Endothelial cell of umbilical vein (primary cell): ENCODE data around the gene PI4KA. TPM values are rescaled to one million over a fixed set of nuclear protein-coding genes. Genes with fewer than 3 reads are reported as not detected.

Experiments used
- BruUV-seq: library from RNA; stranded (reverse); fragments of 400-500 nt; replicated peaks from 2 replicates; lab custom pipeline; 2021; lab: Mats Ljungman, UMichigan
- CTCF ChIA-PET: fragments of 300-600, 350-600 bp; sonication (Branson Sonifier 250); formaldehyde crosslinking; loops from one replicate; lab custom pipeline; 2021; ENCODE audit warnings: antibody characterized with exemption, inconsistent platforms; lab: Charles Lee
- POLR2A ChIA-PET: fragments of 300-600, 350-600 bp; sonication (Branson Sonifier 250); formaldehyde crosslinking; loops from one replicate; lab custom pipeline; 2021; ENCODE audit warnings: antibody characterized with exemption, inconsistent platforms; lab: Charles Lee
- DNase-seq: peaks from one replicate; pipeline ENCODE4 v3.0.0-alpha.2; 2011; ENCODE audit warnings: low read depth, low spot score
- FAIRE-seq: peaks from 2 replicates; lab custom pipeline; 2011; peaks lifted over from hg19 to GRCh38; lab: Jason Lieb, UNC
- H2AFZ ChIP-seq: 2 replicates; pipeline ENCODE4 v1.6.0; 2012; ENCODE audit warnings: low read depth, low read length, control low read depth, inconsistent platforms
- H3K27ac ChIP-seq: 2 replicates; pipeline ENCODE4 v1.5.1; 2011; ENCODE audit warnings: low read depth, mild to moderate bottlenecking, control low read depth, low read length, moderate library complexity; ENCODE audit not compliant: insufficient read depth
- H3K27me3 ChIP-seq, 2 experiments: 2 replicates each; pipeline versions ENCODE4 v1.6.0 to v1.6.1; 2011; ENCODE audit warnings: low read length in 2 of 2, mixed read lengths in 1 of 2; ENCODE audit not compliant: control insufficient read depth in 2 of 2, insufficient read depth in 2 of 2
- H3K36me3 ChIP-seq, 2 experiments: 2 replicates in 1 of 2; 3 replicates in 1 of 2; pipeline ENCODE4 v1.5.1; 2011; ENCODE audit warnings: low read length in 2 of 2, mild to moderate bottlenecking in 1 of 2, moderate library complexity in 1 of 2; ENCODE audit not compliant: control insufficient read depth in 2 of 2, insufficient read depth in 2 of 2; ENCODE audit errors: extremely low read depth in 1 of 2
- H3K4me1 ChIP-seq: 3 replicates; pipeline ENCODE4 v1.5.1; 2011; ENCODE audit warnings: mild to moderate bottlenecking, low read length; ENCODE audit not compliant: control insufficient read depth, insufficient read depth; ENCODE audit errors: extremely low read depth
- H3K4me2 ChIP-seq: 2 replicates; pipeline ENCODE4 v1.6.1; 2011; ENCODE audit warnings: low read length, control low read depth, mixed read lengths; ENCODE audit not compliant: insufficient read depth
- H3K4me3 ChIP-seq, 3 experiments: fragments of 200-600 bp in 1 of 3; sonication (generic), shearing (Covaris generic) in 1 of 3; replicated peaks in 1 of 3; 2 replicates each; pipeline ENCODE4 v1.5.1; 2011 to 2016; ENCODE audit warnings: control low read depth in 3 of 3, low read length in 3 of 3, mild to moderate bottlenecking in 2 of 3, inconsistent platforms in 1 of 3, low read depth in 1 of 3, moderate library complexity in 1 of 3; ENCODE audit not compliant: insufficient read depth in 1 of 3
- H3K79me2 ChIP-seq: 2 replicates; pipeline ENCODE4 v1.6.0; 2012; ENCODE audit warnings: low read length, inconsistent platforms; ENCODE audit not compliant: control insufficient read depth, insufficient read depth
- H3K9ac ChIP-seq: replicated peaks from 2 replicates; pipeline ENCODE3; 2011; ENCODE audit warnings: low read length, control low read depth; ENCODE audit not compliant: insufficient read depth; ENCODE audit errors: extremely low read depth
- H3K9me1 ChIP-seq: replicated peaks from 3 replicates; pipeline ENCODE4 v1.6.0; 2011; ENCODE audit warnings: mild to moderate bottlenecking, low read length; ENCODE audit not compliant: control insufficient read depth, insufficient read depth; ENCODE audit errors: extremely low read depth
- H3K9me3 ChIP-seq: replicated peaks from 2 replicates; pipeline ENCODE4 v1.5.1; 2012; ENCODE audit warnings: low read length, inconsistent platforms; ENCODE audit not compliant: control insufficient read depth, insufficient read depth
- H4K20me1 ChIP-seq: replicated peaks from 2 replicates; pipeline ENCODE3; 2011; ENCODE audit warnings: mild to moderate bottlenecking, low read length; ENCODE audit not compliant: control insufficient read depth, insufficient read depth; ENCODE audit errors: extremely low read depth
- EZH2 ChIP-seq: IDR thresholded peaks from 2 replicates; pipeline ENCODE4 v1.6.1; 2012; ENCODE audit warnings: borderline replicate concordance, low read depth, mild to moderate bottlenecking, moderate library complexity, low read length, inconsistent platforms; ENCODE audit not compliant: severe bottlenecking
- FOS ChIP-seq: IDR thresholded peaks from 2 replicates; pipeline ENCODE4 v1.6.1; 2011; ENCODE audit warnings: mild to moderate bottlenecking, low read length, moderate library complexity, borderline replicate concordance; ENCODE audit not compliant: insufficient read depth
- GATA2 ChIP-seq: IDR thresholded peaks from 2 replicates; pipeline ENCODE4 v1.7.0; 2011; ENCODE audit warnings: low read depth, mild to moderate bottlenecking, moderate library complexity, mixed read lengths, low read length; ENCODE audit not compliant: insufficient read length, insufficient read depth
- JUN ChIP-seq: IDR thresholded peaks from 2 replicates; pipeline ENCODE4 v1.6.1; 2011; ENCODE audit warnings: borderline replicate concordance, low read depth; ENCODE audit not compliant: insufficient read length, insufficient read depth
- MYC ChIP-seq: IDR thresholded peaks from one replicate; pipeline ENCODE4 v1.6.1; 2011; ENCODE audit warnings: mild to moderate bottlenecking, low read depth, low read length
- POLR2A ChIP-seq: IDR thresholded peaks from 2 replicates; pipeline ENCODE4 v1.6.1; 2012; ENCODE audit warnings: low read depth, mild to moderate bottlenecking, control low read depth, low read length
- POLR2AphosphoS5 ChIP-seq: IDR thresholded peaks from 2 replicates; pipeline ENCODE4 v1.6.1; 2012; ENCODE audit warnings: low read depth, mild to moderate bottlenecking, control low read depth, low read length, moderate library complexity; ENCODE audit not compliant: insufficient read depth
- dilution Hi-C: fragments of 300-500 bp; cut with MboI; formaldehyde crosslinking; loops from one replicate; pipeline ENCODE4 v1.15.0; 2019; ENCODE audit warnings: low sequenced_read_pairs; ENCODE audit not compliant: extremely low pct_ligation_motif_present
- intact Hi-C: fragments of 100-400 bp; cut with micrococcal nuclease; formaldehyde crosslinking; loops from one replicate; pipeline ENCODE4 v1.10.0; 2022
- polyA plus RNA-seq, 4 experiments: library from polyadenylated mRNA; depleted of rRNA in 3 of 4; stranded (reverse) in 3 of 4; unstranded in 1 of 4; fragments of >200 nt; gene quantifications; 2 replicates each; pipeline versions ENCODE4 v1.2.1 to v1.2.3, GENCODE V29; 2011 to 2012; ENCODE audit warnings: missing spikeins in 1 of 4
- total RNA-seq: library from RNA; stranded (reverse); gene quantifications from 2 replicates; pipeline ENCODE4 v1.2.3, GENCODE V29; 2021
- TF ChIP-seq, protein P1 (sequence below): IDR thresholded peaks from 2 replicates; pipeline ENCODE4 v1.6.1; 2011; ENCODE audit not compliant: insufficient read depth, insufficient read length
- TF ChIP-seq, protein P2 (sequence below), 2 donors: IDR thresholded peaks; 1 replicate in 1 of 2; 2 replicates in 1 of 2; pipeline ENCODE4 v1.5.1; 2011; ENCODE audit warnings: low read length in 2 of 2, mild to moderate bottlenecking in 2 of 2, moderate library complexity in 2 of 2, control low read depth in 1 of 2, inconsistent platforms in 1 of 2, low read depth in 1 of 2; ENCODE audit not compliant: insufficient read depth in 1 of 2; ENCODE audit errors: extremely low read depth in 1 of 2

The PI4KA gene
- total and polyA plus RNA-seq, 2 donors (not counting 3 experiments of a cell fraction or from before 2014, with no cell fraction given): 28.9 to 56.4 TPM

DNA sequence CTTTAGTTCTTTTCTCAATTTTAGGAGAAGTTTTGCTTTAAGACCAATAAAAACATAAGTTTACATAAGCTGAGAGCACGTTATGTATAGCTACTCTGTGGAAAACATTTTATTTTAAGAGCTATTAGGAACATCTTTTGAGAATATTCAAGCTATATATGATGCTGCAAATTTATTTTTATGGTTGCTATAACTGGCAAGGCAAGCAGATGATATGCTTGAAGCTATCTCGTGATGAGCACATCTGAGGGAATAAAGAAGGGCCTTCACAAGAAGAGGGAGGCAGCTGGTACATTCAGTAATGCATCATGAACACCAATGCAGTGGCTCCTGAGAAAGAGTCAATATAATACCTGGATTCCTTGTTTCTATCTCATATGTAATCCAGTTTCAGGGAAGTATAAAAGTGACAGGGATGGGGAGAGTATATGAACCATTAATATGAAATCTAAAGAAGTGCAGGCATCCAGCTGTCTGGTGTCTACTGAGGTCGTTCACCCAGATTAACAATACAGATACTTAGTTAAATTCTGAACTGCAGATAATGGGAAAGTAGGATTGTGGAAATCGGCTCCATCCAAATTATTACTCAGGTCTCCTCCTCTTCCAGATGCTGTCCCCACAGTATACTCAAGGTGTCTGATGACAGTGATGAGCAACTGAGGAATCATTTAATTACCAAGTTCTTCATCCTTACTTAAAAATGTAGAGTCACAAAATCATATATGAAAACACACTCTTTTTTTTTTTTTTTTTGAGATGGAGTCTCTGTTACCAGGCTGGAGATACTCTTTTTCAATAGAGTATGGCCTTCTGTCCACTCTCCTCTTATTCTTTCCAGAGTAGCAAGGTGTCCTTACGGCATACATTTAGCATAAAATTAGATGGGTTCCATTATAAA lies 185.1 kb downstream of the PI4KA start:
- intact Hi-C loops (no loop called here), dilution Hi-C loops (no loop called here)
- no peaks in the 10 kb centered on the region for H4K20me1 ChIP-seq
- H3K27ac ChIP-seq: no peak overlapping the region
- ChIA-PET POLR2A (no interaction called here), CTCF (interaction anchor here (0.7 kb wide), 1 partner anchor 109 kb away, joined by 3 read pairs; no protein-coding TSS in a partner anchor)
- TF ChIP-seq, protein P1, sequence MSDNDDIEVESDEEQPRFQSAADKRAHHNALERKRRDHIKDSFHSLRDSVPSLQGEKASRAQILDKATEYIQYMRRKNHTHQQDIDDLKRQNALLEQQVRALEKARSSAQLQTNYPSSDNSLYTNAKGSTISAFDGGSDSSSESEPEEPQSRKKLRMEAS: no peak
- BruUV-seq: no TSS peak
- H3K9ac ChIP-seq: no peak overlapping the region
- no peaks in the 10 kb centered on the region for H3K9me1 ChIP-seq
- H3K4me3 ChIP-seq: no peak overlapping the region
- H3K79me2 ChIP-seq: no peaks in the 10 kb centered on the region
- H3K4me1 ChIP-seq: no peaks in the 10 kb centered on the region
- FAIRE-seq (no peak), DNase-seq (no peak)
- H3K4me2 ChIP-seq: no peak overlapping the region
- H2AFZ ChIP-seq: no peak overlapping the region
- no peaks in the 10 kb centered on the region for H3K36me3 ChIP-seq
- peaks cover 11 to 53% of the 10 kb centered on the region in 2 experiments for H3K27me3 ChIP-seq
- H3K9me3 ChIP-seq: no peaks in the 10 kb centered on the region

DNA sequence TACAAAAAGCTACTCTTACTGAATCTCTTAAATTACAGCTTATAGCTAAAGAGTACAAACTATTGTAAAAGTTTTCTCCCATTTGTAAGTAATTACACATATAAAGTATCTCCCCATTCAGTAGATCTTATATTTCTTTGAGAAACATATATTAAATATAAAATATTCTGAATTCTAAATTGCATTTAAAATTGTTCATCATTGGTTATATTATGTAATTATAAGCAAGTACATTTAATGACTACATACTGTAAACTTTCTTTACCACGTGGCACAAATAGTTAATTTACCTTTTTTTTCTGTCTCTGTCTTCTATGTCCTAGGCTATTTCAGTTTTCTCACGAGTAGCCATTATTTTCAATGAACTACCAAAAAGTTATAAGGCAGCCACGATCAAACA lies 185.9 kb downstream of the PI4KA start:
- Histone ChIP-seq H2AFZ (no peak overlapping the region), H3K4me2 (no peak overlapping the region), H3K4me3 (no peak overlapping the region), H3K9me1 (no peaks in the 10 kb centered on the region), H3K79me2 (no peaks in the 10 kb centered on the region), H3K27ac (no peak overlapping the region), H4K20me1 (no peaks in the 10 kb centered on the region), H3K4me1 (no peaks in the 10 kb centered on the region), H3K9ac (no peak overlapping the region), H3K36me3 (no peaks in the 10 kb centered on the region), H3K9me3 (no peaks in the 10 kb centered on the region), H3K27me3 (peaks cover 11 to 50% of the 10 kb centered on the region in 2 experiments)
- no TSS peak for BruUV-seq
- POLR2A ChIA-PET: no interaction called here
- dilution Hi-C loops: no loop called here
- CTCF ChIA-PET: interaction anchor here (1.0 to 1.1 kb wide), 2 partner anchors 10 to 213 kb away, joined by 3 to 4 read pairs; no protein-coding TSS in a partner anchor
- FAIRE-seq (no peak), DNase-seq (no peak)
- intact Hi-C loops: no loop called here
- TF ChIP-seq MYC: no peak
- TF ChIP-seq, protein P2, sequence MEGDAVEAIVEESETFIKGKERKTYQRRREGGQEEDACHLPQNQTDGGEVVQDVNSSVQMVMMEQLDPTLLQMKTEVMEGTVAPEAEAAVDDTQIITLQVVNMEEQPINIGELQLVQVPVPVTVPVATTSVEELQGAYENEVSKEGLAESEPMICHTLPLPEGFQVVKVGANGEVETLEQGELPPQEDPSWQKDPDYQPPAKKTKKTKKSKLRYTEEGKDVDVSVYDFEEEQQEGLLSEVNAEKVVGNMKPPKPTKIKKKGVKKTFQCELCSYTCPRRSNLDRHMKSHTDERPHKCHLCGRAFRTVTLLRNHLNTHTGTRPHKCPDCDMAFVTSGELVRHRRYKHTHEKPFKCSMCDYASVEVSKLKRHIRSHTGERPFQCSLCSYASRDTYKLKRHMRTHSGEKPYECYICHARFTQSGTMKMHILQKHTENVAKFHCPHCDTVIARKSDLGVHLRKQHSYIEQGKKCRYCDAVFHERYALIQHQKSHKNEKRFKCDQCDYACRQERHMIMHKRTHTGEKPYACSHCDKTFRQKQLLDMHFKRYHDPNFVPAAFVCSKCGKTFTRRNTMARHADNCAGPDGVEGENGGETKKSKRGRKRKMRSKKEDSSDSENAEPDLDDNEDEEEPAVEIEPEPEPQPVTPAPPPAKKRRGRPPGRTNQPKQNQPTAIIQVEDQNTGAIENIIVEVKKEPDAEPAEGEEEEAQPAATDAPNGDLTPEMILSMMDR (IDR thresholded peaks at IDR 0.05; ENCODE audit: extremely low read depth in 1 of 2, insufficient read depth in 1 of 2, low read depth in 1 of 2, low read length in 2 of 2): no peak
- TF ChIP-seq, protein P1: no peak
- no peak for TF ChIP-seq POLR2AphosphoS5
- no peak for TF ChIP-seq GATA2
- TF ChIP-seq FOS: no peak
- TF ChIP-seq EZH2: no peak
- no peak for TF ChIP-seq POLR2A
- TF ChIP-seq JUN: no peak
